ENCODE data around the gene CD79A.
"Not testable (repeated sequence)": the region's sequence is repeated elsewhere in the genome, so short reads cannot be mapped to it uniquely, and the experiment has no call there.

Gene CD79A

DNA sequence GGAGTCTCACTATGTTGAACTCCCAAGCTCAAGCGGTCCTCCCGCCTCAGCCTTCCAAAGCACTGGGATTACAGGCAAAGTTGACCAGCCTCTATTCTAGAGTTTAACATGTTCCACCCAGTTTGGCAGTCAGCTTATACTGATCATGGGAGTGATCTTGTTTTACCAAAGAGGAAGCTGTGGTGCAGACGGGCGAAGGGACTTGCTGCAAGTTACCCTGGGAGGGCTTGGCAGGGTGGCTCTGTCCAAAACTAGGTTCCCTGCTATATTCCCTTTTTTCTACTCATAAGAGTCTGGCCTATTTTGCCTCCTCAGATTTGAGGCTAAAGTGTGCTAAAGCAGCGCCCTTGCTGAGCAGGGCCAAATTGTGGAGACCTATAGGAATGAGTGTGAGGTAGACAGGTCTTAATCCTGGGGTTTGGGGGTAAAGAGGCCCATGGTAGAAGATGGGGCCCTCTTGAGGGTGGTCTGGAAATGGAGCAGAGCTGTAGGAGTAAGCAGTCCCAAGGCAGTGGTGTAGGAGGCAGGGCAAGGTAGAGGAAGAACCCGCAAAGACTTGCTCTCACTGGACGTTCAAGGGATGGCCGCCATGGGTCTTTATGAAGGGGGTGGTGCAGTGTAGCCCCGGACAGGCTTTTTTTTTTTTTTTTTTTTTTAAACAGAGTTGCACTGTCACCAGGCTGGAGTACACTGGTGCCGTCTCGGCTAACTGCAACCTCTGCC, 13.7 kb upstream of the CD79A start:
- DNase-seq (ENCODE audit: low read depth in 2 of 2), result no peak

DNA sequence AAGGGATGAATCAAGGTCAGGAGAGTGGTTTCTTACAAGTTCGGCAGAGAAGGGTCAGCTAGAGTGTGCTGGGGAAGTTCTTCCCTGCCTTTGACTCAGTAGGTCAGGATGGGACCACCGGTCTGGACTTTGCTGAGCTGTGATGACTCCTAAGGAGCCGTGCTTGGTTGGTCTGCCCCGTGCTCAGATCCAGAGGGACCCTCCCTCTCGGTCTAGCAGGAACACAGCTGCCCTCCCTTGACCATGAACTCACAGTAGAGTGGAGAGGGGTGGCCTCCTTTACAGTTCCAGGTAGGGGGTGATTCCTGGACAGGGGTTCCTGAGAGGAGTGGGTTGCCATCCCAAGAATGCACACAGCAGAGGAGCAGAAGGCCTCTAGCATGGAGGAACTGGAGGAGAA, 12.7 kb upstream of the CD79A start:
- DNase-seq (ENCODE audit: low read depth in 2 of 2), result no peak

DNA sequence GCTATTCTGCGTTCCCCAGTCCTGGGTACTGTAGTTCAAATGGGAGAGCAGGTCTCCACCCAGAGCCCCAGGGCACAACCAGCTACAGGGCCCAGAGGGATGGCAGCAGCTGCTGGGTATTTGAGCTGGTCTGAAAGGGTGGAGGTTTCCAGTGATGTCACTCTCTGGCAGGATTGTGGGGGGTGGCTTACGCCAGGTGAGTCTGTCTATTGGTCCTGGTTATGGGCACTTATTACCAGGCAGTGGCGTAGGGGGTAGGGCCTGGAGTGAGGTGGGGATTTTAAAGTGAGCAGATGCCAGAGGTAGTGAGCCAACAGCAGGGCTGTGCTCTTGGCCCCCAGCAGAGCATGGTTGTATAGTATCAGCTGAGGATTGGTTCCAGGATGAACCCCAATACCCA, 10.8 kb upstream of the CD79A start:
- DNase-seq (ENCODE audit: low read depth in 2 of 2), result no peak

DNA sequence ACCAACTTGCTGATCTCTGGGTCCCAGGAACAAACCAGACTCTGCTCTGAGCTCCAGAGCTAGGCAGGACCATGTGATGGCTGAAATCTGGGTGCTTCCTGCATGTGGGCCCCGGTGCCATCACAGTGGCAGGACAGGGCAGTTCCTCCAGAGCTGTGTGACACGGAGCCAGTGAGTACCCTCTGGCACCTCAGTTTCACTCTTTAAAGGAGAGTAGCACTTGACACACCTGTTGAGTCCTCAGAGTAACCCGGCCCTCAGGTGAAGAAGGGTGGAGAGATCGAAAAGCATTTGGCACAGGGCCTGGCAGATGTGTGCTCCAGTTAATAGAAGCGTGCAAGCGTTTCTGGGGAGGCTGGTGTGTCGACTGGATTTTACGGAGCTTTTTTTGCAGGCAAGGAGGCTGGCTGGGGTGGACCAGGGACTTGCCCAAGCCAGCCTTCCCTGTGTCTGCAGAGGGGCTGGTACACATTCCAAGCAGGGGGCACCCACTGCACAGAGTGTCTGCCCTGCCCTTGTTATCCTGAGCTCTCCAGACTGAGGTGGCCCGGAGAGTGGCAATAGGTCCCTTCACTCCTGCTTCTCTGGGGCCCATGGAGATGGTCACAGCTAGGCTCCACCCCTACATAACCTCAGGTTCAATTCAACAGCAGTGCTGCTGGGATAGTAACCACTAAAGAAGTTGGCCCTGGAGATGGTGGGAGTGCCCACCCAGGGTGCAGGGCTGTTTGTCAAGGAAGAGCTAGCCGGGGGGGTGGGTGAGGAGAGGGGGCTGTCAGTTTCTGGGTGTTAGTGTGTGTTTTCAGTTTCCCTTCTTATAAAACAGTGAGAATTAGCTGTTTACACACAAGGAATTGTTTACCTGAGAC, 8.7 kb upstream of the CD79A start:
- no peak for DNase-seq (ENCODE audit: low read depth in 2 of 2)

DNA sequence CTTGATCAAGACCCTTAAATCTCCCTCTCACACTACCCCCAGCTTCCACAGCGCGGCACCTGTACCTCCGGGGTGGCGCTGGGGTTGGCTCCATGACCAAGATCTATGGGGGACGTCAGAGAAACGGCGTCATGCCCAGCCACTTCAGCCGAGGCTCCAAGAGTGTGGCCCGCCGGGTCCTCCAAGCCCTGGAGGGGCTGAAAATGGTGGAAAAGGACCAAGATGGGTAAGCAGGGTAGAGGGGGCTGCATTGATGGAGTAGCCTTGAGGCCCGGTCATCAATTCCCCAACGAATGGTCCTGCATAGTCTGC, 8.1 kb upstream of the CD79A start:
- no peak for DNase-seq (ENCODE audit: low read depth in 2 of 2)

DNA sequence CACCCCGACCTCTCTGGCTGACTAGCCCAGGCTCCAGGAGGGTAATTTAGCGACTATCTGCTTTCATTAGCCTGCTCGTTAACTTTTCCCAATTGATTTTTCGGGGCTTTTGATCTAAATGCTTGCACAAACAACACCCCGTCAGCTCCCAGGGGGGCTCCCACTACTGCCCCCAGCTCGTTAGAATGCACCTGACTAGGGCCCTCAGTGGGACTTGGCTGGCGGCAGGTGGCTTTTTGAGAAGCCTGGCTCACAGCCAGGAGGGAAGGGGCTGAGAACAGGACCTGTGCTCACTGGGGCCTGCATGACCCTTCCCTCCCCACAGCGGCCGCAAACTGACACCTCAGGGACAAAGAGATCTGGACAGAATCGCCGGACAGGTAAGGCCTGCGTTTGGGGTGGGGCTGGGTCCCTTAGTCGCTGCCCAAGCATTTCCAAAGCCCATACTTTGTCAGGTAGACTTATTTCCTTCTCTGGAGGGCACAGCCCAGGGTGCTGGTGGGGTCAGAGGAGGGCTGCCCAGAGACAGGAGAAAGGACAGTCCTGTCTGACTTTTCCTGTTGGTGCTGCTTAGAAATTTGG, 7.6 kb upstream of the CD79A start:
- no peak for DNase-seq (ENCODE audit: low read depth in 2 of 2)

DNA sequence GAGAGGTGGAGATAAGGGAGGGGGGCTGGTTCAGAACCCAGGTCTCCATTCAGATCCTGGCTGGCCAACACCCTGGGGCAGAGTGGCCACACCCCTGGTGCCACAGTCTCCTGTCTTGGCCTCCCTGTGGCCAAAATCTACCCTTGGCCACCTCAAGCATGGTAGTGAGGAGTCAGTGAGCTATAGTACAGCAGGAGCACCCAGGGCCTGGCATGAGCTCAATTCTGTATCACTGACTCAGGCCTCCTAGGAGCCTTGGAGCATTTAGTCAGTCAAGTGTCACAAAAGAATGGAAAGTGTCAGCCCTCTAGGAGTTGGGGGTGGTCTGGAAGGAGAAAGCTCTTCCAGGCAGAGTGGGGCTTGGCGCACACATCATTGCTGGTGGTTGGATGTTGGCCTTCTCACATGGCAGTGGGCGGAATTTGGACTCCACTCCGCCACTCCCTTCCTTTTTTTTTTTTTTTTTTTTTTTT, 6.6 kb upstream of the CD79A start:
- DNase-seq (ENCODE audit: low read depth in 2 of 2), result no peak

DNA sequence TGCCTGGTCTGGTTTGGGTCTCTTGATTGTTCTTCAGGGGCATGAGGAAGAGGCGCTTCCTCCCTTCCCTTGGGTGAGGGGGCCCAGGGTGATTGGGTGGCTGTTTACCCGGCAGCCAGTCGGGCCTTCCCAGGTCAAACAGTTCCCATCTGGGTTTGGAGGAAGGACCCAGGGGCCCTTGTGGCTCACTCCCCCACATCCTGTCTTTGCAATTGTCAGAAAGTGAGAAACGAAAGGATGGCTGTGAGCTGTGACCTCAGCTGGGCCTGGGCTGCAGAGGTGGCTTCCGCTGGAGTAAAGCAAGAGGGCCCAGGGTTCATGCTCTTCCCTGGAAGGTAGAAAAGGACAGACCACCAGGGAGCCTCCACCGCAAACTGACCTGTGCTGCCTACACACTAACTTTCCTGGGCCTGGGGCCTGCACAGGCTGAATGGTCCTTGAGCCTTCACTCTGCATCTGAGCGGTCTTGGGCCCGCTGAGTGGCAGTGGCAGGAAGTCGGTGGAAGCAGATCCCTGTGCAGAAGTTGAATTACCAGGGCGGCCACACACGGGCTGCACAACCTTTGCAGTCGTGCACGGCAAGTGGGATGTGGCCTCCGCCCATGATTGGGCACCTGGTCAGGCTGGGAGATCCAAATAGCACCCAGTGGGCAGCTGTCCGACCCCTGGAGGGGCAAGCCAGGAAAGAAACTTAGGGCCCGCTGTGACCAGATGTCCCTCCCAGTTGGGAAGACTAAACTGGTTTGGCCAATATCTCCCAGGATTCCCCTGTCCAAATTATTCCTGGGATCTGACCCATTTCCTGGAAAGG, 5.3 kb upstream of the CD79A start:
- peak; percentile 27 to 33 for DNase-seq (ENCODE audit: low read depth in 2 of 2)

DNA sequence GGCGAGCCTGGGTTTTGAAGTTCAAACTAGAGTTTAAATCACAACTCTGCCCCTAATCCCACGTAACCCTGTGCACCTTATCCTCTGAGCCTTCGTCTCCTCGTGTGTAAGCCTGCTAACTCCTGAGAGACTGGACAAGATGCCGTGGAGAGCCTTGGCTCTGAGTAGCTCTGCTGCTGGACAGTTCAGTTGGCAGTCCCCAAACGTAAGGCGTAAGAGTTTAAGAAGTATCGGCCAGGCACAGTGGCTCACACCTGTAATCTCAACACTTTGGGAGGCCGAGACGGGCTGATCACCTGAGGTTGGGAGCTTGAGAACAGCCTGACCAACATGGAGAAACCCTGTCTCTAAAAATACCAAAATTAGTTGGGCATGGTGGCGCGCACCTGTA, 4.7 kb upstream of the CD79A start:
- no peak for DNase-seq (ENCODE audit: low read depth in 2 of 2)

DNA sequence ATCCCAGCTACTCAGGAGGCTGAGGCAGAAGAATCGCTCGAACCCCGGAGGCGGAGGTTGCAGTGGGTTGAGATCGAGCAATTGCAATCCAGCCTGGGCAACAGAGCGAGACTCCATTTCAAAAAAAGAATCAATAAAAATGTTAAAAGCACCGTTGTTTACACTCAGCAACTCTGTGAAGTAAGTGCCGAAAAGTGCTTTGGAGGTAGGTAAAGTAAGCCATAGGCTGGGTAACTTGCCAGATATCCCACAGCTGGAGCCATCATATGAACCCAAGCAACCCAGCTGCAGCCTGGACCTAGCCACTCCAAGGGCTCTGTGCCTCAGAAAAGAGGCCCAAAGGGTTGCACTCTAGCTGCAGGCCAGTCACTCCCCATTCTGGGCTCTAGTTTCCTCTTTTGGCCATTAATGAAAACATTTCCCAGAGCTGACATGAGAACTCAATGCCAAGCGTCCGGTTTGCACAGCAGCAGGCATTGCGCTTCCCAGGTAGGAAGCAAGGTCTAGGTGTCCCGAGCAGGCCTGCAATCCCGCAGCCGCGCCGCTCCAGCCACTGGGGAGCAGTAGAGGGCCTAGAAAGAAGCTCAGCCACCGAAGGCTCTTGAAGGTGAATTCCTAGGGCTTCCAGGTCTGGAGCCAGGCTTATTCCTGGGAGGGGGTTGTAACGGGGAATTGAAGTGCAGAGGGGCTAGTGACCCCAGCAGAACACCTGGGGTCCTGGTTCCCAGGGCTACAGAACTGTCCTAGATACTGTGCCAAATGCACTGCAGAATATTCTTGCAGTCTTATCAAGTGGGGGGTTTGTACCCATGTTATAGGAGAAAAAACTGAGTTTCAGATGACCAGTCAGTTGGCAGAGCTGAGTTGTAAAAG, 4.1 kb upstream of the CD79A start:
- peak; percentile 38 to 55 for DNase-seq (ENCODE audit: low read depth in 2 of 2)

DNA sequence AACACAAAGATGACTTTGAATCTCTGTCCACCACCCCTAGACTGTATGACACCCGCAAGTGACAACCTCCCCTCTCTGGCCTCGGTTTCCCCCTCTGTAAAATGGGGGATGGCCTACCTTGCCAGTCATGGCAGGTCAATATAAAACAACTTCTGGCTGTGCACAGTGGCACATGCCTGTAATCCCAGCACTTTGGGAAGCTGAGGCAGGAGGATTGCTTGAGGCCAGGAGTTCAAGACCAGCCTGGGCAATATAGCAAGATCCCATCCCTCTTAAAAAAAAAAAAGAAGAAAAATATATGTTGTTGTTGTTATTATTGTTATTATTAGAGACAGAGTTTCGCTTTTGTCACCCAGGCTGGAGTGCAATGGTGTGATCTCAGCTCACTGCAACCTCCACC, 1.1 kb upstream of the CD79A start:
- DNase-seq (ENCODE audit: low read depth in 2 of 2), result not testable (repeated sequence)

DNA sequence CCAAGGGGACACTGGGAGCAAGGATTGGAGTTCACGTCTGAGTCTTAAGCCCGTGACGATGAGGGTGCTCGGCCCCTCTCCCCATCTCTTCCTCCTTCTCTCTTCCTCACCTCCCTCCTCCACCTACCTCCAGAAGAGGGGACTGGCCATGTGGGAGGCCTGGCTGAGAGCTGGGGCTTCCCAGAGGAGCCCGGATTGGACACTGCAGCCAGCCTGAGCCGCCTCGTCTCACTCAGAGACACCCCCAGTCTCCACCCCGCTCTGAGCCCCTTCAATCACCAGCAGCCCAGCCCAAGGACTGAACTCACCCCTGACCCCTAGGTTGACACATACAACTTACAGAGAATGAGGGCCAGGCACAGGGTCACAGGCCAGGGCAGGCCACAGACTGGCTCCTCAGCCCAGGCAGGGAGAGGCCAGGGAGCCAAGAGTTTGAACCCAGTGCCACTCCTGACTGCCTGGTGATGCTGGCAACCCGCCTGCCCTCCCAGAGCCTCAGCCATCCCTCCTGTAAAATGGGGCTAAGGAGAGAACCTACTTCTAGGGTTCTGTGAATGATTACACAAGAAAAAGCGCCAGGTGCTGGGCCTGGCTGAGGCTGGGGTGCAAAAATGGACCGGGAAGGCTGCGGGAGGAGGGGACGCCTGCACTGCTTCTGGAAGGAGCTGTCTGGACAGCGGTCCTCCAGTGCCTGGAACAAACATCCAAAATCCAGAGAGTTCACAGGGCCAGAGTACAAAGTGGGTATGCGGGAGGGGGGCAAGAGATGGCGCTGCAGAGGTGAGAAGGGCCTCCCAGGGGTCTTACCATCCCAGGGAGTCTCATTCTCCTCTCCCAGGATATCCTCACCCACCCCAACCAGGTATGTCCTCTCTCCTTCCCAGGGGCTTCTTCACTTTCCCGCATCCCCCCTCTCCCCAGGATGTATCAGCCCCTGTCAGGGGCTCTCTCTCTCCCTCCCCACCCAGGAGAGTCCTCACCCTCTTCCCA, 1.1 kb downstream of the CD79A start:
- no peak for DNase-seq (ENCODE audit: low read depth in 2 of 2)

DNA sequence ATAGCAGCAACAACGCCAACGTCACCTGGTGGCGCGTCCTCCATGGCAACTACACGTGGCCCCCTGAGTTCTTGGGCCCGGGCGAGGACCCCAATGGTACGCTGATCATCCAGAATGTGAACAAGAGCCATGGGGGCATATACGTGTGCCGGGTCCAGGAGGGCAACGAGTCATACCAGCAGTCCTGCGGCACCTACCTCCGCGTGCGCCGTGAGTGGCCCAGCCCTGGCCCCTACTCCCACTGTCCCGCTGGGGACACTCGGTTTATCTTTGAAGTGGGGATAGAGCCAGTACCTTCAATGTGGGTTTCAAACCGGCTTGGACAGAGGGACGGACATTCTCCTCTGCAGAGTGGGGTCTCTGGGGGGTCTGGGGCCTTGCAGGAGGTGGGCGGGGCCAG, 2.0 kb downstream of the CD79A start:
- DNase-seq (ENCODE audit: low read depth in 2 of 2), result no peak

DNA sequence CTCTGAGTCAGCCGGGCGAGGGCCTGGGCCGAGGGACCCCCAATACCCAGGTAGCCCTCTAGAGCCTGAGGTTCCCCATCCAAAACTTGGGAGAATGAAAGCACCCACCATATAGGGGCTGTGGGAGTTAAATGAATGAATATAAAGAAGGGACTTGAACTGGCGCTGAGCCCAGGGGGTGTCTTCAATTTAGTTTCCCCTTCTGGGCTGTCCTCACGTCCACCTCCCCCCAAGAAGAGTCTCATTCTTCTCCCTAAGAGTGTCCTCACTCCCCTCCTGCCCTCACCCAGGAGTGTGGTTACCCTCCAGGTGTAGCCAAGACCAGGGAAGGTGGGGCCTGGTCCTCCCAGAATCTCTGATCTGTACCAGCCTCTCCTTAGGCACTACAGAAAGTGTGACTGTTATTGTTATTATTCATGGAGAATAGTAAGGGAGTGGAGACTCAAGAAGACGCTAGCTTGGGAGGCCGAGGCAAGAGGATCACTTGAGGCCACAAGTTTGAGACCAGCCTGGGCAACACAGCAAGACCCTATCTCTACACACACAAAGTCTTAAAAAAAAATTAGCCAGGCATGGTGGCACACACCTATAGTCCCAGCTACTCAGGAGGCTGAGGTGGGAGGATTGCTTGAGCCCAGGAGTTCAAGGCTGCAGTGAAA, 2.7 kb downstream of the CD79A start:
- no peak for DNase-seq (ENCODE audit: low read depth in 2 of 2)

DNA sequence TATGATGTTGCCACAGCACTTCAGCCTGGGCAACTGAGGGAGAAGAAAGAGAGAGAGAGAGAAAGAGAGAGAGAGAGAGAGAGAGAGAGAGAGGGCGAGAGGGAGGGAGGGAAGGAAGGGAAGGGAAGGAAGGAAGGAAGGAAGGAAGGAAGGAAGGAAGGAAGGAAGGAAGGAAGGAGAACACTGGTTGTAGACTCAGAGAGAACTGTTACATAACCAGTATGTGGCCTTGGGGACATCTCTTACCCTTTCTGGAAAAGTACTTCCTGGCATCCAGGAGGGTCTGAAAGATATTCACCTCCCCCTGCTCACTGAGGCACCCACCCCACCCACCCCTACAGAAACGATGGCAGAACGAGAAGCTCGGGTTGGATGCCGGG, 3.2 kb downstream of the CD79A start:
- DNase-seq (ENCODE audit: low read depth in 2 of 2), result no peak

DNA sequence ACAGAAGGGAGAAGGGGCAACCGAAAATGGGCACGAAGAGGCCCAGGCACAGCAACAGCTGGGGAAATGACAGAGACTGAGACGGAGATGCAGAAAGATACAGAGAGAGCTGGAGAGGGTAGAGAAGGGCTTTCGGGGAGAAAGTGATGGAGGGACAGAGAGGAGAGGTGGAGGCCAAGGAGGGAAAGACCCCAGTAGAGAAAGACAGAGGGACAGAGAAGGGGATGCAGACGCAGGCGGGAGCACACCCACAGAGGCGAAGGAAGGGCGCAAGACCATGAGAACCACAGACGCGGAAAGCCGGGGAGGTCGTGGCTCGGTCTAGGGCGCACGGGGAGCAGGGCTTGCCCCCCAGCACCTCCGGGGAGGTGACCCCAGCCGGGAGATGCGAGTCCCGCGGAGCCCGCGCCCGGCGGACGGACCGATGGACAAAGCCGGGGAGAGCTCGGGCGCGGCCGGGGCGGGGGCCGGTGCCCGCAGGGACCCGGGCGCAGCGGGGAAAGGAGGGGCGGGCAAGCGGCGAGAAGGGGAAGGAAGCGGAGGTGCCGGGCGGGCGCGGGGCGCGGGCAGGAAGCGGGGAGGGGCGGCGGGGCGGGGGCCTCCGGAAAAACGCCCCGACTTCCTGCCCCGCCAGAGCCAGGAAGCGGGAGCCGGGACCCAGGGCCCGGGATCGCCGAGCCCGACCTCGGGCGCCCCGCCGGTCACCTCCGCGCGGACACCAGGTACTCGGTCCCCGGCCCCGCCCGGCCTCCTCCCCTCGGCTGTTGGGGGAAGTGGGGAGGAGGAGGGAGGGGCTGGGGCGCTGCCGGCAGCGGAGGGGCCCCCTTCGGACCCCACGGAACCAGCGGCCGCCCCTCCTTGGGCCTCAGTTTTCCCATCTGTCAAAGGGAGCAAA, 5.7 kb downstream of the CD79A start, which contains the start of gene ARHGEF1:
Gene ARHGEF1, plus strand, starts transcription at position 617 of the 895 bp plus-strand sequence. CDS start 4,899 bp downstream, outside the sequence.
- peak; percentile 27 to 38 for DNase-seq (ENCODE audit: low read depth in 2 of 2)

DNA sequence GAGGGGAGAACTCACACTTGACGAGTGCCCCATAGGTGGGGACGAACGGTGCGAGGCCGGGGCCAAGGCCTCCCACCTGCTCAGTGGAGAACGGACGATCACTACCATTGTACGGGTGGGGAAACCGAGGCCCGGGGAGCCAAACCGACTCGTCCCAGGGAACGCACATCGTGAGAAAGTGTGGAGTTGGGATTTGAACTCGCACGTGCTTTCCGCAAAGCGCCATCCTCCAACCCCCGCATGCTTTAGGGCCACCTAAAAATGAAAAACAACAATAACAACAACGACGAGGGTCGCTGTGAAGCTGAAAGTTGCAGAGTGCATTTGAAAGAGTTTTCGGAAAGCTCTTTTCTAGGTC, 6.4 kb downstream of the CD79A start:
- DNase-seq (ENCODE audit: low read depth in 2 of 2), result no peak

Data from stimulated activated CD8-positive, alpha-beta memory T cell treated with anti-CD3 and anti-CD28 coated beads, Interleukin-2, amount 100 ng/mL, for 1 hour (primary cell).